Central memory CD4-positive, alpha-beta T cell (primary cell): Measurements from ENCODE around the gene WDFY4.

Experiments used
- DNase-seq: peaks from one replicate; pipeline ENCODE4 v3.0.0; 2022

WDFY4 gene

GRCh38 chr10:48692748-48693147 lies 8.1 kb downstream of the WDFY4 start:
- DNase-seq = no peak

DNA sequence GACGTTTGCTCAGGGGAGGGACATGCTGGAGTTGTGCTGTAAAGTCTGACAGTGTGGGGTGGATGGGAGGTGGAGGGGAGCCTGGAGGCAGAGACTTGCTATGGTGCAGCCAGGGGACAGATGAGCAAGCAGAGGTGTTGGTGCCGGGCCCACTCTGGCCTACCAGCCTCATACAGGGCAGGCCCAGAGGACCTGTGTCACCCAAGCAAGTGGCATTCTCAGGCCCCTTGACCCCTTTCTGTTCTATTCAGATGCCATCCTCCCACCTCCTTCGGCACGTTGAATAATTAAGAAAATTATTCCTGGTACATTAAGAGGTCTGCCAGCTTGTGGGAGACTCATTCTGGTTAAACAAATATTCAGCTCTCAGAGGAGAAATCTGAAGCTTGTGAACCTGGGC lies 8.5 kb downstream of the WDFY4 start:
- no peak for DNase-seq

- DNase-seq = no peak
Measured at GRCh38 chr10:48694371-48695030, 9.8 kb downstream of the WDFY4 start.

GRCh38 chr10:48695636-48696534 lies 11.2 kb downstream of the WDFY4 start:
- no peak for DNase-seq

- DNase-seq = no peak
Measured at GRCh38 chr10:48696535-48696873, 11.8 kb downstream of the WDFY4 start.

DNA sequence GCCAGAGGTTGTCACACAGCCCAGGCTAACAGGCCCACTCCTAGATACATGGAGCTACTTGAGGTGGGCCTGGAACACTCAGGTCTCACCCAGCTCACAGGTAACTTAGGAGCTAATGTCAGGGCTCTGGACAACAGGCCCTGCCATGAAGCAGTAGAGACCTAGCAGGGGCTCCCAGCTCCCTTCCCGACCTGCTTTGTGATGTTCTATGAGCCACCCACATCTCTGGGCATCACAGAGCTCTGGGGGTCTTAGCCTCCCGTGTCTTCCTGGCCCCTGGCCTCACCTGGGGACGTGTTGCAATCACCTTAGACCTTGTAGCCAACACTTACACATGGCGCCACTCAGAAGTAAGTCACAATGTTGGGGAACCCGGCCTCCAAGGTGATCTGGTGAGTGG lies 12.4 kb downstream of the WDFY4 start:
- no peak for DNase-seq

DNA sequence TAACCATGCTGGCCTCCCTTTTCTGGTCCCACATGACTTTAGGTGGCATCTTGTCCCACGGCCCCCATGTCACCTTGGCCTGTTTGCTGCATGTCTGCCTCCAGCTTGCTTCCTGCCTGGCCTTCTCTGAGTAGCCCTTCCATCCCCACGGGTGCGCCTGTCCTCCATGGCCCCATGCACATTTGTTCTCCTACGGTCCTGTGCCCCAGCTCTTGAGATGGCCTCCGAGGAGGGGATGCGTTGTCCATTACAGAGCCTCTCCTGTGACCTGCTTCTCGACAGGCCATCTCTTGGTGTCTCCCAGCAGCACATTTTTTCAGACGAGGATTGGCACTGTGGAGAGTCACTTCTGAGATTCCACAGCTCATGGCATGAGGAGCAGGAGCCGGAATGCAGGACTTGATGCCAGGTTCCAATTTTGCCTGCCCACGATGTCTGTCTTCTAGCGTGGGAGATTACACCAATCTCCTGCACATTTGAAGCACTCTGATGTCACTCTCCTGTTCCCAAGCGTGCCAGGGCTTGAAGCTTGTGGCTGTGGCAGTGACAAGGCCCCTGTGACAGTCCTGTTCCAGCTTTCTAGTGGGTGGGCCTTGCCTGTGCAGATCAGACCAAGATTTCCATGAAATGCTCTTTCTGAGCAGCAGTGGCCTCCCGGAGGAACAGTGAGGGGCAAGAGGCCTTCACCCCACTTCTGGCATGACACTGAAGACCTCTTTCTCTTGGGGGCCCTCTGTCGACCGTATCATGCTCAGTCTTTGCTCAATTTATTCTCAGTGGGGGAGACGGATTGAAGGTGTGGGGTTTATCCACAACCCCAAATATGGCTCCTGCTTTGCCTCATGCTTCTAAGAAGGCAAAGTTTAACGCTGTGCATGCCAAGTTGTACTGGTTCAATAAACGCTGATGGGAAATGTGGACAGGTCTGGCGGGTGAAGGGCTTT lies 13.4 kb downstream of the WDFY4 start:
- no peak for DNase-seq

GRCh38 chr10:48699011-48699627 lies 14.4 kb downstream of the WDFY4 start:
- DNase-seq = no peak

DNA sequence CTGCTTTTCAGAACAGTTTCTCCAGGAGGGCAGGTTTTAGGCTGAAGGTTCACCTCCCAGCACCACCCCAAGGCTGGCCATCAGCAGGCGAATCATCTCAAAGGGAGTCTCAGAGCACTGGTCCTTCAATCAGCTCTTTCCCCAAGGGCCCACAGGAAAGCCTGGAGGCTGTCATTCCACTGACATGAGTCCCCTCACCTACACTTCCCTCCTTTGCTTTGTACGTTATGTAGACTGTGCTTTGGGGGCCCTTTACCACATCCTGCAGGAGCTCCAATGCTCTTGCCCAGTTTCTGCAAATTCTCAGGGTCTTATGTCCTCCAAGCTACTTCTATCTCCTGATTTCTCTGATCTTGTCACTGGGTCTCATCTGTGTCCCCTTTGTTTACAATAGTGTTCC lies 15.4 kb downstream of the WDFY4 start:
- DNase-seq = no peak

DNA sequence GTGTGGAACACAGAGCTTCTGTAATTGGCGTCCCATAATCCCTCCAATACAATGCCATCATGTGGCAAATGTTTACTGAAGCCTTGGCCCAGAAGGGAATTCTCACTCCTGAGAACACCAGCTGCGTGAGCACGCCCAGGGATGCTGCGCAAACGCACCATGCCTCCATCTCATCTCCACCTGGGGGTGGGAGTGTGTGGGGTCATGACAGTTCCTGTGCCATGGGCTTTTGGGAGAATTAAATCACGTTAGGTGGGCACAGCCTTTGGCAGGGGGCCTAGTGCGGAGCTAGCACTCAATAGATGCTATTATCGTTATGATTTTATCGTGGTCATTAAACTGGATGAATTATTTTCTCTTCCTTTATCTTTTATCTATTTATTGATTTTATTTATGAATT lies 15.8 kb downstream of the WDFY4 start:
- DNase-seq = no peak

GRCh38 chr10:48701139-48701901 lies 16.6 kb downstream of the WDFY4 start:
- DNase-seq = no peak

- DNase-seq = no peak
Measured at GRCh38 chr10:48701941-48702340, 17.3 kb downstream of the WDFY4 start.

GRCh38 chr10:48703531-48704122 lies 19.0 kb downstream of the WDFY4 start:
- DNase-seq = no peak

DNA sequence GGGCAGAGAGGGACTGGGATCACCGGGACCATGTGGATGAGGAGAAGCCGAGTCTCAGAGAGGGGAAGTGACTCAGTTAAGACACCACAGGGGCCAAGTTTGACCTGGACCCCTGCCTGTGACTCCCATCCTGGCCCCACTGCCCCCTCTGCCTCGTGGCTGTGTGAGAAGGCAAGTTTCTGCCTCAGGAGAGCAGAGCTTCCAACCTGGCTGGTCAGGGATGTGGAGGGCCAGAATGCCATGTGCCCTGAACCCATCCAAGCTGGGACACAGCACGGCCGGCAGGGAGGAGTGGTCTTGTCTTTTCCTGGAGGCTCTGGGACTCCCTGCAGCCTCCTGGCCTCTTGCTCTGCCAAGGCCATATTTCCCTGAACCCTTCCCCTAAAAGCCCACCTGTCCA lies 19.5 kb downstream of the WDFY4 start:
- DNase-seq = no peak

DNA sequence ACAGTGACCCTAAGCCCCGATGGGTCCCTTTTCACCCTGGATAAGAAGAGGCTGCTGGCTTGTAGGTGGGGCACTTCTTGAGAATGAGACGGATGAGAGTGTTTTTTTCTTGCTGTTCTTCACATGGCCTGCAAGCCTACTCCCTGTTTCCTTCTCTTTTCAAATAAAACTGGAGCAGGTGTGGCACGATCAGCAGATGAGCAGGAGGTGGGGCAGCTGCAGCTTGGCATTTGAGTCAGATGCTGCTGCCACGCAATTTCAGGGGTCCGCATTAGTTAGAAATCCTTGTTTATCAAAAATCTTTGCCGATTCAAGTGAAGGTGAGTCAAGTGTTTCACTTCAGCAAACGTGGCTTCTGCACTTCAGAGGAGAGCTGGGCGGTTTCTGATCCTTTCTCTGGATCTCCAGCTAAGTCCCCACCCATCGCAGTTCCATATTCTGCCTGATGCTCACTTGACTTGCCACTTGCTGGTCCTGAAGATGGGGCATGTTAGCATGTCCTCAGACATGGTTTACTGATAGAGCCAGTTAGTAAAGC lies 20.8 kb downstream of the WDFY4 start:
- no peak for DNase-seq

DNA sequence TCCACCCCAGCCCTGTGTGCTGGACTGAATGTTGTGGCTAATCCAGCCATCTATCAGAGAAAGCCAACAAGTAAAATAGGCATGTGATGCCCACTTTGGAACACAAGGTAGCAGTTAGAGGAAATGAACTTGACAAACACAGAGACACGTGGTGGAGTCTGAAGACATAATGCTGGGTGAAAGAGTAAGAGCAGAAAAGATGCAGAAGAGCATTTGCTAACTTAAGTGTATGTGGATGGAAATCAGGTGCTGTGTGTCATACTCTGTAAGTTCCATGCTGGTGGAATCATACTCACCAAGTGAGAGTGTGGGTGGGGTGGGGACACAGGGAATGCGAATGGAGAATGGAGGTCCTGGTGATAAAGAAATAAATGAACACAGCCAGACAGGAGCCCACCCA lies 22.8 kb downstream of the WDFY4 start:
- no peak for DNase-seq

DNA sequence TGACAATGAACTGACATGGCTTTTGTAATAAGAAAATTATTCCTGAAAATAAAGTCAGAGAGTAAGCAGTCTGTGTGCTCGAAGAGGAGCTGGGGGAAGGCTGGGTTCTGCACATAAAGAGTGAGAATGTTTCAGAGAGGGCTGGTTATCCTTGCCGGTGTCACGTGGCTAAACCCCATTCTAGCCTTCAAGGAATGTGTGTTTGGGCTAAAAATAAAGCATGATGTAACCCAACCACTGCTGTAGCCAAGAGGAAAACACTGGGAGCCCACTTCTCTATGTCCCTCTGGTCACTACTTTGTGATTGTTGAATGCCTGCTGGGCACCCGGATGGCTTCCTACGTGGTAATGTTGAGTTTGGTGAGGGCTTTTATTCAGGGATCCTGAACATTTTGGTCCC lies 23.5 kb downstream of the WDFY4 start:
- DNase-seq = no peak

DNA sequence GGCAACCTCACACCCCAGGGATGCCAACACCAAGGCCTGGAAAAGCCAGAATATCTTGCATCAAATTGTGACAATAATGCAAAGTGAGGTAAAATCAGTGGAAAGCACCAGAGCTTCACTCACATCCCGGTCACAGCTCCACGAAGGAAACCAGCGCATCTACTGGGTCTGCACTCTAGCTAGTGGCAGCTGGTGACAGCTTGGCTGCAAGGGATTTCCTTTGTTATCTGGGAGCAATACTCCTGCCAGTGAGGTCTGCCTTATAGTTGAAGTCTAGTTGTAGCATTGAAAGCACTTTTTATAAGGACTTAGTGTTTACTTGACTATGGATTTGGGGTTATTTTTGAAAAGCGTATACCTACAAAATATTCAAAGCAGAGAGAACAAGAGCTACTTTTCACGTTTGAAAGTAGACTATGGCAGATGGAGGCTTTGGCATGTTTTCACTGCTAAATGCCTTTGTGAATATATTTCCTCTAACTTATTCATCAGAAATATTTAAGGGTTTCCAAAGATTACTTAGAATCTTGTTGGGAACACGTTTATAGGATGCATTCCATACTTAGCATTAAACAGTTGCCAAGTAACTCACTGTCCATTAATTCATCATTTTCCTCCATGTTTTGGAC lies 26.1 kb downstream of the WDFY4 start:
- no peak for DNase-seq

- no peak for DNase-seq
Measured at GRCh38 chr10:48711830-48712229, 27.2 kb downstream of the WDFY4 start.

DNA sequence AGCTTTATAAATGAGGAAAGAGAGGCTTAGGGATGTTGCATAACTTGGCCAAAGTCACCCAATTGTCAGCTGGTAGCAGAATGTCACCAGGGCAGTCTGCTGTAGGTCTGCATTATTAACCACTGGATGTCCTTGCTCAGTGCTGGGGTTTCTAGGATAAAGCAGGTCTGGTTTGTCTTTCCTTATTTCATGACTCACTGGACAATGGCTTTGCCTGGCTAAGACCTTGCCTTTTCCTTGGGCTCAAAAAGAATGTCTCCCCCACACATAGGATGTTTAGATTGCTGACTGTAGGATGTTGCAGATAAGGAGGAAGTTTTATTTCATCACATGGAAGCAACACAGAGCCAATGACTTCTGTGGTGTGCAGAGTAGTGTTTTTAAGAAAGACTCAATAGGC lies 29.4 kb downstream of the WDFY4 start:
- DNase-seq = no peak

DNA sequence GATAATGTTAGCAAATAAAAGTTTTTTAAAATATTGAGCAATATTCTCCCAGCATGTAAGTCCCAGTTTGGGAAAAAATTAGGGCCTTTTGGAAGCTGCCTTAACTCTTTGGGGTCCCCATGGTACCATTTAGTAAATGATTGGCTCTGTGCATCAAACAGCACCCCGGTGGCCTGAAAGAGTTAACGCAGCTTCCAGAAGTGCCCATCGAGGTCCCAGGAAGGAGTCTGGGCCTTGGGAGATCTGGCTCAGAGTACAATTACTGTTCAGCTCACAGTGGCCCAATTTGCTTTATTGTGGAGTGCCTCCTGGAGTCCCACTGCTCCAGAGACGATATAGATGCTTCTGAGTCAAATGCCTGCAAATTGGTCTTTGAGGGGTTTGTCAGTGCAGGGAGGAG lies 31.7 kb downstream of the WDFY4 start:
- no peak for DNase-seq
